Heart left ventricle (tissue), 16 donors: ENCODE measurements around the gene DESI1. TPM values are rescaled to one million over a fixed set of nuclear protein-coding genes. Genes with fewer than 3 reads are reported as not detected.

ENCODE experiments used
- ATAC-seq, 4 donors: fragments of 200-7000 bp; cut with Tn5 transposase; one replicate each; pipeline ENCODE4 v1.9.1; 2020 to 2022; ENCODE audit warnings: moderate library complexity in 4 of 4, mild to moderate bottlenecking in 3 of 4, moderate number of reproducible peaks in 1 of 4
- DNase-seq, 5 donors: peaks; one replicate each; pipeline ENCODE4 v3.0.0-alpha.2; 2020
- H3K27ac ChIP-seq, 12 donors: fragments of 200-600 bp; sonication (generic) in 4 of 12; one replicate each; pipeline versions ENCODE4 v1.5.0 to v1.8.0; 2016 to 2022; ENCODE audit warnings: mild to moderate bottlenecking in 2 of 12
- H3K27me3 ChIP-seq, 9 donors: fragments of 200-600 bp; sonication (generic) in 2 of 9; one replicate each; pipeline versions ENCODE4 v1.5.1 to v1.8.0; 2016 to 2022; ENCODE audit warnings: mild to moderate bottlenecking in 3 of 9
- H3K36me3 ChIP-seq, 9 donors: fragments of 200-600 bp; sonication (generic) in 2 of 9; one replicate each; pipeline versions ENCODE4 v1.5.0 to v1.8.0; 2018 to 2022; ENCODE audit warnings: mild to moderate bottlenecking in 2 of 9
- H3K4me1 ChIP-seq, 12 donors: fragments of 200-600 bp; sonication (generic) in 4 of 12; one replicate each; pipeline versions ENCODE4 v1.5.0 to v1.8.0; 2016 to 2022; ENCODE audit warnings: mild to moderate bottlenecking in 3 of 12
- H3K4me3 ChIP-seq, 12 donors: fragments of 200-600 bp; sonication (generic) in 4 of 12; one replicate each; pipeline versions ENCODE4 v1.5.0 to v1.8.0; 2017 to 2022; ENCODE audit warnings: mild to moderate bottlenecking in 9 of 12, moderate library complexity in 4 of 12
- H3K9me3 ChIP-seq, 12 donors: fragments of 200-600 bp; sonication (generic) in 4 of 12; one replicate each; pipeline versions ENCODE4 v1.5.0 to v1.8.0; 2016 to 2022; ENCODE audit warnings: mild to moderate bottlenecking in 1 of 12
- CTCF ChIP-seq, 12 donors: fragments of 200-600 bp; sonication (generic) in 4 of 12; IDR thresholded peaks; one replicate each; pipeline versions ENCODE4 v1.5.0 to v1.8.0; 2018 to 2022; ENCODE audit warnings: antibody characterized with exemption in 12 of 12, mild to moderate bottlenecking in 5 of 12
- POLR2A ChIP-seq, 2 donors: fragments of 450-650 bp; IDR thresholded peaks; one replicate each; pipeline ENCODE4 v1.6.1; 2017; ENCODE audit warnings: antibody characterized with exemption in 2 of 2, mild to moderate bottlenecking in 2 of 2, moderate library complexity in 2 of 2
- WGBS, 4 donors: extraction: QIAGEN DNeasy Blood & Tissue Kit in 2 of 4; methylation state at CpG; one replicate each; pipeline versions ENCODE4 v1.1.5 to v1.1.7; 2013 to 2018; 5-methylcytosine and 5-hydroxymethylcytosine counted together
- intact Hi-C, 10 donors: fragments of 100-400 bp; cut with DNase I; formaldehyde crosslinking; loops; one replicate each; pipeline versions ENCODE4 v1.11.1 to v1.14.2; 2022
- polyA plus RNA-seq, 2 donors: library from polyadenylated mRNA; stranded (reverse); fragments of 200-250 nt; gene quantifications; one replicate each; pipeline ENCODE4 v1.2.3, GENCODE V29; 2013
- total RNA-seq, 9 donors: library from RNA; depleted of rRNA in 2 of 9; stranded (reverse); fragments of >200 nt in 2 of 9; fragmentation: NEBNext Ultra II Directional in 3 of 9; extraction: Animal tissue kit (Norgen Biotek cat#: 25700) in 3 of 9; gene quantifications; one replicate each; pipeline versions ENCODE4 v1.1.0 to v1.2.4, GENCODE V29; 2016 to 2023
- donor health status: ischemic (EF 13 %, LVEDD 7.1; RV severe dilation, severe dysfunction).
- donor health status: healthy with polysubstance abuse.
- donor health status: DM: no; HTN: yes; CAD: no.
- donor health status: DM: no; HTN: no; CAD: no.
- donor health status: ischemic (EF 25% LVEDD 6.9; RV normal size, moderate dysfunction).
- donor health status: ischemic (EF 25% LVEDD 5.7; RV mildly dilated, moderate dysfunction).
- donor health status: healthy.
- donor health status: DM: yes; HTN: yes; CAD: no.
- donor health status: ischemic (EF 35%, LVEDD 5.7; RV mildly dilated, moderate dysfunction).
- donor health status: nonischemic (EF 11% LVEDD 7.7; RV severe dilation, severe dysfunction).
- donor health status: DM: yes; HTN: yes; CAD: no.
- donor health status: PGD.
- donor health status: ischemic (EF 29% LVEDD 5.4; RV normal size, mild dysfunction).
- donor health status: nonischemic (EF 23%, LVEDD 6.1; RV moderate dilation, normal function).

Gene DESI1
- total and polyA plus RNA-seq, 11 donors, result 24.2 to 51.0 (median 39.8) TPM

GRCh38 chr22:41571786-41572185, 49.1 kb downstream of the DESI1 start:
- no peak overlapping the region for H3K27ac ChIP-seq
- no peak for ATAC-seq
- H3K9me3 ChIP-seq, result no peaks in the 10 kb centered on the region
- intact Hi-C loops, result no loop called here
- H3K36me3 ChIP-seq, result peaks cover 0 to 18% (median under 1%) of the 10 kb centered on the region in 9 donors
- H3K27me3 ChIP-seq, result no peaks in the 10 kb centered on the region
- WGBS, 4 donors, result 94 to 96% (median 96%) methylated on average over 12 to 14 of the region's 14 CpGs
- no peak for DNase-seq
- H3K4me1 ChIP-seq, result peaks cover 0 to 53% (median 14%) of the 10 kb centered on the region in 12 donors
- TF ChIP-seq POLR2A (IDR thresholded peaks at IDR 0.05), result no peak
- TF ChIP-seq CTCF (IDR thresholded peaks at IDR 0.05), result no peak
- H3K4me3 ChIP-seq, result no peak overlapping the region

DNA sequence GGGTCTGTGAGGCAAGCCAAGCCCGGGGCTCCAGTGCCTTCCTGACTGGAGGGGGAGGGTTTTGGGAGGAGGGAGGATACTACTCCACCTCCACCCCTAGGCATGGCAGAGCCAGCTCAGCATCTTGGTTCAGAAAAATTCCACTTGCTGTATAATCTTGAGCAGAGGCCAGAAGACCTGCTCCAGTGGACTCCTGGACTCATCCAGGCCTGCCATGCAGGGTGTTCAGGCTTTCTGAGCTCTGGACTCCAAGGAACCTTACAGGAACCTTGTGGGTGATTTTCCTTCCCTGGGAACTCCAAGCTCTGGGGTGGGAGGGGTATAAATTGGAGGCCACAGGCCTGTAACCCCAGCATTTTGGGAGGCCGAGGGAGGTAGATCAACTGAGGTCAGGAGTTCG, 50.6 kb downstream of the DESI1 start:
- no peaks in the 10 kb centered on the region for H3K9me3 ChIP-seq
- peaks cover 0 to 10% (median 0%) of the 10 kb centered on the region in 9 donors for H3K36me3 ChIP-seq
- no peak overlapping the region for H3K27ac ChIP-seq
- TF ChIP-seq POLR2A (IDR thresholded peaks at IDR 0.05) (no peak), CTCF (IDR thresholded peaks at IDR 0.05) (no peak)
- DNase-seq, result no peak
- no peak overlapping the region for H3K4me3 ChIP-seq
- no peak for ATAC-seq
- H3K4me1 ChIP-seq, result peaks cover 0 to 49% (median 13%) of the 10 kb centered on the region in 12 donors
- 75 to 87% (median 82%) methylated on average over 3 of the region's 3 CpGs for WGBS, 4 donors
- intact Hi-C loops, result no loop called here
- no peaks in the 10 kb centered on the region for H3K27me3 ChIP-seq

- no peak overlapping the region for H3K4me3 ChIP-seq
- H3K27ac ChIP-seq, result peak overlapping the region in 2 of 12 donors; percentile 14 to 25
- 74 to 86% (median 82%) methylated on average over 7 of the region's 7 CpGs for WGBS, 4 donors
- ATAC-seq (peak in 3 of 4 donors; percentile 1 to 10 (median 5)), DNase-seq (no peak)
- TF ChIP-seq POLR2A (IDR thresholded peaks at IDR 0.05) (no peak), CTCF (IDR thresholded peaks at IDR 0.05) (no peak)
- H3K36me3 ChIP-seq, result peaks cover 0 to 10% (median 0%) of the 10 kb centered on the region in 9 donors
- H3K27me3 ChIP-seq, result no peaks in the 10 kb centered on the region
- intact Hi-C loops, result no loop called here
- H3K9me3 ChIP-seq, result no peaks in the 10 kb centered on the region
- peaks cover 0 to 48% (median 14%) of the 10 kb centered on the region in 12 donors for H3K4me1 ChIP-seq
Measured at GRCh38 chr22:41568811-41569210, 52.0 kb downstream of the DESI1 start.

GRCh38 chr22:41567512-41567768, 53.4 kb downstream of the DESI1 start:
- DNase-seq (no peak), ATAC-seq (no peak)
- Histone ChIP-seq H3K4me1 (peaks cover 0 to 46% (median 15%) of the 10 kb centered on the region in 12 donors), H3K9me3 (no peaks in the 10 kb centered on the region), H3K27me3 (no peaks in the 10 kb centered on the region), H3K27ac (peak overlapping the region in 4 of 12 donors; percentile 21 to 43 (median 35)), H3K4me3 (no peak overlapping the region), H3K36me3 (peaks cover 0 to 5% (median 0%) of the 10 kb centered on the region in 9 donors)
- intact Hi-C loops, result no loop called here
- TF ChIP-seq POLR2A (IDR thresholded peaks at IDR 0.05) (no peak), CTCF (IDR thresholded peaks at IDR 0.05) (no peak)
- WGBS, 4 donors, result 52 to 66% (median 59%) methylated on average over 3 of the region's 3 CpGs
